HG02588 (cell line): Measurements from ENCODE around the gene ACSBG1.

ENCODE experiments used
- ATAC-seq: cut with Tn5 transposase; IDR thresholded peaks from one replicate; pipeline ENCODE4 v1.9.1; 2021; ENCODE audit warnings: mild to moderate bottlenecking, moderate library complexity; ENCODE audit not compliant: unreplicated experiment

ACSBG1 gene

GRCh38 chr15:78204351-78205309 is 29.7 kb downstream of the ACSBG1 start:
- no peak for ATAC-seq

- no peak for ATAC-seq
These were observed 30.8 kb downstream of the ACSBG1 start for GRCh38 chr15:78203346-78204225.

- ATAC-seq, result no peak
These were observed 32.8 kb downstream of the ACSBG1 start for GRCh38 chr15:78201281-78202190.

GRCh38 chr15:78200276-78200930 is 34.0 kb downstream of the ACSBG1 start:
- ATAC-seq, result no peak

DNA sequence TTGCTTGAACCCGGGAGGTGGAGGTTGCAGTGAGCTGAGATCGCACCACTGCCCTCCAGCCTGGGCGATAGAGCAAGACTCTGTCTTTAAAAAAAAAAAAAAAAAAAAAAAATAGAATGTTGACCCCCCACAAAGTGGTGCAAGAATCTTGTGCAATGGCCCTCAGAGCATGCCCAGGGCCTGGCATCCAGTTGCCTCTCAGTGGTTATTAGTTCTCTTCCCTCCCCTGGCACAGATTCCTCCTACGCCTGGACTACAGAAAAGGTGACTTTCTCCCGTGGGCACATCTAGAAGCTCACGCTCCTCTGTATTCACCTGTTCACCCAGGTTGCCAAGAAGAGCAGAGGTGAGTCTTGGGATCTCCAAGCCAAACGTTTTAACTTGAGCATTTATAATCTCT is 36.7 kb downstream of the ACSBG1 start:
- ATAC-seq, result no peak

DNA sequence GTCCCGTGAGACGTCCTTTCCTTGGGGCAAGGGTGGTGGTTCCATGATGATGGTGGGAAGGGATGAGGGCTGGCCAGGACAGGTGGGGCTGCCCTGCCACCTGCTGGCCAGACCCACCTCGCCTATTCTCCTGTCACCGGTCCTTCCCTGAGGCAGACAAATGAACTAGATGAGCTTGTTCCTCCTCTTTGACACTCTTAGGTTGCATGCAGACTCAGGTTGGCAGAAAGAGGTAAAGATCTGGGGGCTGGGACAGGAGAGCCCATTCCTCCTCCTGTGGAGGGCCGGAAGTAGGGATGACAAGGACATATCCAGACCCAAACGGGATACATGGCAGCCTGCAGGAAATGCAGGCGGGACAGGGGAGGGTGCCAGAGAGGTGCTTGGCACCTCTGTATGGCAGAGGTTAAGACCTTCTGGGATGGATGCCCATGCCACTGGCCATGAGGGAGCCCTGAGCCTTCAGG is 38.6 kb downstream of the ACSBG1 start:
- ATAC-seq, result no peak

- no peak for ATAC-seq
These were observed 39.8 kb downstream of the ACSBG1 start for GRCh38 chr15:78194568-78194925.

GRCh38 chr15:78193731-78194567 is 40.4 kb downstream of the ACSBG1 start:
- no peak for ATAC-seq

GRCh38 chr15:78192826-78193594 is 41.4 kb downstream of the ACSBG1 start:
- ATAC-seq, result no peak

- ATAC-seq, result no peak
These were observed 51.5 kb downstream of the ACSBG1 start for GRCh38 chr15:78182821-78183220.

DNA sequence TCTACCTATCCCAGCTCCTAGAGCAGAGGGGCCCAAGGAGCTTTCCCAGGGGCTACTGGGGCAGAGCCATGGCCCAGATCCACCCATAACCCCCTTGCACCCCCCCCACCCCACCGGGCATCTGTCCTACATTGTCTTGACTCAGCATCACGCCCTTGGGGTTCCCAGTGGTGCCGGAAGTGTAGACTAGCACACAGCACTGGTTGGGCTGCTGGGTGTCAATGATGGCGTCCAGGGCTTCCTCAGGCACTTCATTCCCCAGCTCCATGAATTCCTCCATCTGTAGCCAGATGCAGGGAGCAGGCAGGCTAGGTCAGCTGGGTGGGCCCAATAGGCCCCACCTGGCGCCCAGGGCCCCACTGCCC is 52.0 kb downstream of the ACSBG1 start:
- ATAC-seq, result no peak

DNA sequence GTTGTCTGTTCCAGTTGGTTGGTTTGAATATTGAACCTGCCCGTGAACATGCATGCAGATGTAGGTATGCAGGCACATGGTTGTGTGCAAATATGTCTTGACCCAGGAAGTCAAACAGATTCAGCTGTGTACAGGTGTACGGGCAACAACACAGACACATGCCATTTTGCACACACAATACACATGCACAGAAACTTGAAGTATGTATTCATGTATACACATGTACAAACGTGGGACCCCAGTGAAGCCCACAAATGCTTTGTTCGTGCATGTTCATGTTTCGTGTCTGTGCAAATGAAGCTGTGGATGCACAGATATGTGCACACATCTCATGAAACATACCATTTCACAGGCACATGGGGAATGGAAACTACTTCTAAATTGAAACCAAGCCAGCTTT is 54.5 kb downstream of the ACSBG1 start:
- no peak for ATAC-seq

DNA sequence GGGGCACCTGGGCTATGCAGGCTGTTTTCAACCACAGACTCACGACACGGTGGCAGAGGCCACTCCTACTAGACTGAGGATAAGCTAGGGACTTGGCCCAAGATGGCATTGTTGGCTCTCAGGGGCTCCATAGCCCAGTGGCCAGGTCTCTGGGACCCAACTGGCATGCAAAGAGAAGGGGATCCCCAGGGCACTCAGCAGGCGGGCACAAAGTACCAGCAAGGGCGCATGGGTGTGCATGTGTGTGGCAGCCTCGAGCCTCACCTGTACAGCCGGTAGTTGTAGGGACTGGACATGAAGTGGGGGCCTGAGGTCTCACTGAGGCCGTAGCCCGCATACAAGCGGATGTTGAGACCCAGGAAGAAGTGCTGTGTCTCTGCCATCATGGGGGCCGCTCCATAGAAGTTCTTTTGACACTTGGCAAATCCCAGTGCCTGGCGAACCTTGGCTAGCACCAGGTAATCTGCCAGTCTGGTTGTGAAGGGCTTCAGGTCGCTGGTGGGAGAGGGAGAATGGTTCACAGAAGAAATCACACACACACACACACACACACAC is 55.0 kb downstream of the ACSBG1 start:
- no peak for ATAC-seq

DNA sequence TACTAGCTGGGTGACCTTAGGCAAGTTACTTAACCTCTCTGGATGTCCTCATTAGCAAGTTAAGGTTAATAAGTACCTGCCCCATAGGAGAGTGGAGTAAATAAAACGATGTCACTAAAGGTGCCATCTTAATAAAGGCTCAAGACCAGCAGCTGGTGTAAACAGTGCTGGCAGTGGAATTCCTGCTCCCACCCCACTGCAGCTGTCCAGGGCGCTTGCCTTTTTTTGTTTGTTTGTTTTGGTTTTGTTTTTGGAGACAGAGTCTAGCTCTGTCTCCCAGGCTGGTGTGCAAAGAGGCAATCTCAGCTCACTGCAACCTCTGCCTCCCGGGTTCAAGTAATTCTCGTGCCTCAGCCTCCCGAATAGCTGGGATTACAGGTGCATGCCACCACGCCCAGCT is 56.3 kb downstream of the ACSBG1 start:
- no peak for ATAC-seq

DNA sequence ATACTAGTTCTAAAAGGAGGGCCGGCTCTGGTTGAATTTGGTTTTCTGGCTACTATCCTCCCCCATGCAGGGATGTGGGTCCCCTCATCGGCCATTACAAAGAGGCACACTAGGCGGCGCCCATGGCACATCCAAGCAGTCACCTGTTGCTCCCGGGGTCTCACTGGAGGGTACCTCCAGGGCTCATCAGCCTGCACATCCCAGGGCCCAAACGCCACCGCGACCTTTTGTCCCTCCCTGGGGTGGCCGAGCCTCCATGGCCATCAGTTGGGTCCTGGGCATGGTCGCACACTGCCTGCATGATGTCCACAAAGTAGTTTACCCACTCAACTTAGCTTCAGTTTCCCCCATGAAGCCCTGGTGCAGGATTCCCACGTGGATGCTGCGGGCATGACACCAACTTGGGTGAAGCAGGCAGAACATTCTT is 56.9 kb downstream of the ACSBG1 start:
- no peak for ATAC-seq

GRCh38 chr15:78175330-78175729 is 59.0 kb downstream of the ACSBG1 start:
- ATAC-seq, result no peak

DNA sequence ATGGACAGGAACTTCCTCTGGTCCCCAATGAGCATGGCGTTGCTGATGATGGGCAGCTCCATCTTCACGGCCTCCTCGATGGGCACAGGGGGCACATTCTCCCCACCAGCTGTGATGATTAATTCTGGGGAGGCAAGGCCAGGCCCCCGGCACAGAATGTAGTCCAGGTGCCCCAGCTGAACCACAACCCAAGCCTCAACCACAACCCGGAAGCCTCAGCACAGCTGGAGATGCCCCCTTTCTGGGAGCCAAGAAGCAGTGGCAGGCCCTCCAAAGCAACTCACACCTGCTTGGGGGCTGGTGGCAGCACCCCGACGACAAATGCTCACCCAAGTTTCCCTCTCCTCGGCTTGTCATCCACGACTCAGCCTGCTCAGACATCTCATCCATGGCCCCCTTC is 60.0 kb downstream of the ACSBG1 start:
- no peak for ATAC-seq

GRCh38 chr15:78171864-78172472 is 62.4 kb downstream of the ACSBG1 start:
- ATAC-seq, result no peak
